Cortex of kidney (tissue), 1 donor: Measurements from ENCODE around the gene SESTD1.
"Not testable (repeated sequence)": the region's sequence is repeated elsewhere in the genome, so short reads cannot be mapped to it uniquely, and the experiment has no call there.

ENCODE experiments used
- DNase-seq: peaks from one replicate; lab custom pipeline; 2025; lab: John Stamatoyannopoulos, UW

Gene SESTD1

GRCh38 chr2:179106342-179106675 lies 158.3 kb downstream of the SESTD1 start:
- DNase-seq, result no peak

- DNase-seq, result no peak
Measured at GRCh38 chr2:179104736-179105135, 159.9 kb downstream of the SESTD1 start.

- no peak for DNase-seq
Measured at GRCh38 chr2:179098080-179098689, 166.4 kb downstream of the SESTD1 start.

- no peak for DNase-seq
Measured at GRCh38 chr2:179097131-179097530, 167.5 kb downstream of the SESTD1 start.

- no peak for DNase-seq
Measured at GRCh38 chr2:179096090-179096489, 168.5 kb downstream of the SESTD1 start.

GRCh38 chr2:179092912-179093311 lies 171.7 kb downstream of the SESTD1 start:
- DNase-seq, result not testable (repeated sequence)

GRCh38 chr2:179082697-179083096 lies 181.9 kb downstream of the SESTD1 start:
- DNase-seq, result no peak

- DNase-seq, result no peak
Measured at GRCh38 chr2:179081954-179082353, 182.7 kb downstream of the SESTD1 start.

GRCh38 chr2:179072527-179072926 lies 192.1 kb downstream of the SESTD1 start:
- DNase-seq, result no peak

- DNase-seq, result no peak
Measured at GRCh38 chr2:179071810-179072355, 192.7 kb downstream of the SESTD1 start.

GRCh38 chr2:179070895-179071294 lies 193.7 kb downstream of the SESTD1 start:
- DNase-seq, result no peak

GRCh38 chr2:179069685-179070084 lies 194.9 kb downstream of the SESTD1 start:
- no peak for DNase-seq

- DNase-seq, result no peak
Measured at GRCh38 chr2:179068991-179069643, 195.5 kb downstream of the SESTD1 start.

- no peak for DNase-seq
Measured at GRCh38 chr2:179059026-179059700, 205.5 kb downstream of the SESTD1 start.

GRCh38 chr2:179057737-179058136 lies 206.9 kb downstream of the SESTD1 start:
- DNase-seq, result no peak

- DNase-seq, result not testable (repeated sequence)
Measured at GRCh38 chr2:179053568-179053967, 211.1 kb downstream of the SESTD1 start.
